ENCODE results near the gene RTN4RL2. TPM values are rescaled to one million over a fixed set of nuclear protein-coding genes. Genes with fewer than 3 reads are reported as not detected.

RTN4RL2 gene
- total RNA-seq, 1 donor from 2014 or later, result 1.3 TPM

DNA sequence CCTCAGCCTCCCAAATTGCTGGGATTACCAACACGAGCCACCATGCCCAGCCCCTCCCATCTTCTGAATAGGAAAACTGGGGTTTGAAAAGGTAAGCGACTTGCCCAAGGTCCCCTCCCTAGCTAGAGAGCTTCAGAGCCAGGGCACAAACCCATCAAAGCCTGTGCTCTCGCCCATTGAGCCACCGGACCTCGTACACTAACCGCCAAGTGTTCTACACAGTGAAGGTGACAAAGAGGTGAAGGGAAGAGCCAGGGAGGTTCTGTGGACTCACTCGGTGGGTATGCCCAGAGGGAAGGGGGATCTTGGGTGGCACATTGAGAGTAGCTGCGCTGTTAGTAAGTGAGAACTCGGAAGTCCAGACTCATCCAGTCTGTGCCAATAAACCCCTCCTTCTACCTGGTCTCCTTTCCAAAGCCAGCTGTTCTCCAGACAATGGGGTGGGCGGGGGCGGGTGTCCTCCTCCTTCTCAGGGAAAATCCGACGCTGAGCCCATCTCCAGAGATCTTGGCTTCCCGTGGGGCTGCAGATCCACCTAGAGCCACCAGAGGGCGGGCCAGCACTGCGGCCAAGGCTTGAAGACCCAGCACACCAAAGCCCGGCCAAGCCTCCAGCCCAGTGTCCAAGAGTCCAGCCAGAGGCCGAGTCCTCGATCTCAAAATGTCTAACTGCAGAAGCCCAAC lies 3.2 kb upstream of the RTN4RL2 start:
- peak; percentile 100 for TF ChIP-seq CTCF (IDR thresholded peaks at IDR 0.05; ENCODE audit: borderline replicate concordance)
- H3K27ac ChIP-seq (replicated peaks), result no peak overlapping the region
- H3K27me3 ChIP-seq (ENCODE audit: low read depth), result peaks cover 64% of the 10 kb centered on the region
- peaks cover 42% of the 10 kb centered on the region for H3K4me1 ChIP-seq
- no peaks in the 10 kb centered on the region for H3K36me3 ChIP-seq
- intact Hi-C loops (cut with micrococcal nuclease), result loop anchor here (10.0 kb wide), 1 partner anchor 68 kb away; no protein-coding TSS in a partner anchor
- H3K4me3 ChIP-seq, result peak overlapping the region; percentile 65
- no peaks in the 10 kb centered on the region for H3K9me3 ChIP-seq (replicated peaks)
- DNase-seq, result peak; percentile 91

DNA sequence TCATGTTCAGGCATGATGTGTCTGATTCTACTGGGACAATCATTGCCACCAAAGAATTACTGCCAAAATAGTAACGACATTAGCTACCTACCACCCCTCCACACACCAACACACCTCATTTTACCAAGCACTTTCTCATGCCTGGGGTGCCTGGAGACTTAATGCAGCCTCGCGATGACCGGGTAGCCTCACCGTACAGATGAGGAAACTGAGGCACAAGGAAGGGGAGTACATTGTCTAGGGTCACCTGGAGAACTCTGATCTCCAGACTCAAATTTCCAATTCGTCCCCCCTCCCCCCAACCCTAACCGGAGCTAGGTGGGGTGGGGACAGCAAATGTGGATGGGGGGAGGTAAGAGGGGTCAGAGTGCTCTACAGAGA lies 2.7 kb upstream of the RTN4RL2 start:
- Histone ChIP-seq H3K27me3 (ENCODE audit: low read depth) (peaks cover 70% of the 10 kb centered on the region), H3K4me3 (peak overlapping the region; percentile 65), H3K9me3 (replicated peaks) (no peaks in the 10 kb centered on the region), H3K27ac (replicated peaks) (no peak overlapping the region), H3K4me1 (peaks cover 42% of the 10 kb centered on the region), H3K36me3 (no peaks in the 10 kb centered on the region)
- intact Hi-C loops (cut with micrococcal nuclease), result loop anchor here (10.0 kb wide), 1 partner anchor 67 kb away; no protein-coding TSS in a partner anchor
- DNase-seq, result no peak
- TF ChIP-seq CTCF (IDR thresholded peaks at IDR 0.05; ENCODE audit: borderline replicate concordance), result peak; percentile 7

GRCh38 chr11:57458060-57458409 lies 2.3 kb upstream of the RTN4RL2 start:
- H3K36me3 ChIP-seq, result no peaks in the 10 kb centered on the region
- H3K4me3 ChIP-seq, result peak overlapping the region; percentile 65
- H3K9me3 ChIP-seq (replicated peaks), result no peaks in the 10 kb centered on the region
- no peak for TF ChIP-seq CTCF (IDR thresholded peaks at IDR 0.05; ENCODE audit: borderline replicate concordance)
- H3K27me3 ChIP-seq (ENCODE audit: low read depth), result peaks cover 74% of the 10 kb centered on the region
- H3K27ac ChIP-seq (replicated peaks), result peak overlapping the region; percentile 46
- intact Hi-C loops (cut with micrococcal nuclease), result loop anchor here (10.0 kb wide), 1 partner anchor 67 kb away; no protein-coding TSS in a partner anchor
- DNase-seq, result no peak
- H3K4me1 ChIP-seq, result peaks cover 42% of the 10 kb centered on the region

DNA sequence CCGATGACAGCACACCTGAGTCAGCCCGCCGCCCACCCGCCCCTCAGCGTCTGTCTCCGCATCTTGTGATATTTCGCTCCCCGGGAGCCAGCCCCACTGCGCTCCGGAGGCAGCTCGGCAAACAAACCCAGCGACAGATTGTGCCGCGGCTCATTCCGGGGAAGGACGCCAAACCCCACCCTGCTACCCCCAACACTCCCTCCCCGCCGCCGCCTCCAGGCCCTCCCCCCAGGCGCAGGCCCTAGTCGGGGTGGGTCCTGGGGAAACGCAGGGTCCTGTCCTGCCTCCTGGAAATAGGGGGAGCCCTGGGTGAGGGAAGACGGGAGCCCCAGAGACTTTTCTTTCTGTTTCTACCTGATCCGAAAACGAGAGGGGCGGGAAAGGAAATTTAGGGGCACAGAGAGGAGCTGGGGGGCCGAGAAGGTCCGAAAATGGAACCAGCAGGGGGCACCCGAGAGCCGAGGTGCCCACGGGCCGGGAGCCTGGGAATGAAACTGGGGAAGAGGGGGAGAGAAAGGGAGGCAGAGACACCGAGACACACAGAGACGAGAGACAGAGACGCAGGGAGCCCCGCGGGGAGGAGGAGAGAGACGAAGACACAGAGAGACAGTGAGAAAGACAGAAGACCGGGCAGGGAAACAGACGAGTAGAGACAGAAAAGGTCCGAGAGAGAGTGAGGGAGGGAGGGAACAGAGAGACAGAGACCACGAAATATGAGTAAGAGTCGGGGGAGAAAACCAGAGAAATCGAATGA lies 1.7 kb upstream of the RTN4RL2 start:
- peak; percentile 53 for DNase-seq
- H3K27me3 ChIP-seq (ENCODE audit: low read depth), result peaks cover 79% of the 10 kb centered on the region
- TF ChIP-seq CTCF (IDR thresholded peaks at IDR 0.05; ENCODE audit: borderline replicate concordance), result peak; percentile 83
- peak overlapping the region; percentile 65 for H3K4me3 ChIP-seq
- peak overlapping the region; percentile 46 for H3K27ac ChIP-seq (replicated peaks)
- H3K9me3 ChIP-seq (replicated peaks), result no peaks in the 10 kb centered on the region
- intact Hi-C loops (cut with micrococcal nuclease), result loop anchor here (10.0 kb wide), 1 partner anchor 66 kb away; no protein-coding TSS in a partner anchor
- no peaks in the 10 kb centered on the region for H3K36me3 ChIP-seq
- peaks cover 42% of the 10 kb centered on the region for H3K4me1 ChIP-seq

- no peaks in the 10 kb centered on the region for H3K36me3 ChIP-seq
- DNase-seq, result no peak
- intact Hi-C loops (cut with micrococcal nuclease), result loop anchor here (10.0 kb wide), 1 partner anchor 65 kb away; no protein-coding TSS in a partner anchor
Measured at GRCh38 chr11:57459164-57460021, 935 bp upstream of the RTN4RL2 start.

More at GRCh38 chr11:57459164-57460021, 935 bp upstream of the RTN4RL2 start:
- no peaks in the 10 kb centered on the region for H3K9me3 ChIP-seq (replicated peaks)
- peaks cover 42% of the 10 kb centered on the region for H3K4me1 ChIP-seq
- no peak overlapping the region for H3K27ac ChIP-seq (replicated peaks)
- H3K4me3 ChIP-seq, result peak overlapping the region; percentile 65
- peaks cover 86% of the 10 kb centered on the region for H3K27me3 ChIP-seq (ENCODE audit: low read depth)
- TF ChIP-seq CTCF (IDR thresholded peaks at IDR 0.05; ENCODE audit: borderline replicate concordance), result no peak

All from left ventricle myocardium inferior (tissue), 1 donor.